OCI-LY1 (cell line): ENCODE results near the gene ARHGAP33.

Source experiments
- CTCF ChIP-seq: fragments of 200-600 bp; sonication (generic), shearing (Covaris generic); IDR thresholded peaks from 2 replicates; pipeline ENCODE4 v1.5.1; 2017; ENCODE audit warnings: mild to moderate bottlenecking, antibody characterized with exemption, low read length, moderate library complexity, mixed read lengths
- EZH2 ChIP-seq: fragments of 200-600 bp; sonication (generic), shearing (Covaris generic); IDR thresholded peaks from 2 replicates; pipeline ENCODE4 v1.8.0; 2017; ENCODE audit warnings: borderline replicate concordance, mixed run types, mild to moderate bottlenecking, antibody characterized with exemption, low read length, moderate library complexity, mixed read lengths

- TF ChIP-seq CTCF (no peak), EZH2 (no peak)
These were observed 14.9 kb downstream of the ARHGAP33 start for GRCh38 chr19:35789978-35790944.
